GM13977 (cell line): Measurements from ENCODE around the gene EIF2S3B.

Source experiments
- DNase-seq: peaks from one replicate; pipeline ENCODE4 v3.0.0; 2012; ENCODE audit warnings: low spot score
- CTCF ChIP-seq: IDR thresholded peaks from 2 replicates; pipeline ENCODE4 v1.5.1; 2012; ENCODE audit warnings: mild to moderate bottlenecking, control low read depth; ENCODE audit not compliant: insufficient read depth; ENCODE audit errors: extremely low read depth, missing control alignments
- in situ Hi-C: fragments of 300-500 bp; cut with MboI; formaldehyde crosslinking; loops from one replicate; pipeline ENCODE4 v1.12.0; 2022; ENCODE audit warnings: low sequenced_read_pairs, low pct_unique_long_range_greater_than_20kb, mixed read lengths, inconsistent platforms; ENCODE audit not compliant: unreplicated experiment

Gene EIF2S3B

GRCh38 chr12:10521555-10521954 is 15.9 kb downstream of the EIF2S3B start:
- DNase-seq = no peak
- in situ Hi-C loops = no loop called here
- TF ChIP-seq CTCF = no peak

- in situ Hi-C loops = no loop called here
- no peak for DNase-seq
- no peak for TF ChIP-seq CTCF
Measured at GRCh38 chr12:10528174-10528953, 22.7 kb downstream of the EIF2S3B start.

- no peak for TF ChIP-seq CTCF
Measured at GRCh38 chr12:10529603-10530002, 23.9 kb downstream of the EIF2S3B start.

GRCh38 chr12:10537721-10538120 is 32.0 kb downstream of the EIF2S3B start:
- DNase-seq = no peak
- TF ChIP-seq CTCF = no peak
- in situ Hi-C loops = no loop called here

More at GRCh38 chr12:10529603-10530002, 23.9 kb downstream of the EIF2S3B start:
- DNase-seq = no peak
- in situ Hi-C loops = no loop called here

GRCh38 chr12:10540776-10541205 is 35.1 kb downstream of the EIF2S3B start:
- no peak for TF ChIP-seq CTCF
- in situ Hi-C loops = no loop called here
- DNase-seq = no peak

- in situ Hi-C loops = no loop called here
- no peak for TF ChIP-seq CTCF
- DNase-seq = no peak
Measured at GRCh38 chr12:10543499-10543898, 37.8 kb downstream of the EIF2S3B start.
